RWPE2 (cell line): ENCODE data around the gene SPIN1.

Experiments used
- ATAC-seq: fragments of 200-7000 bp; cut with Tn5 transposase; 3 replicates; pipeline ENCODE4 v1.9.1; 2021; ENCODE audit warnings: low read depth
- DNase-seq: peaks from one replicate; pipeline ENCODE4 v3.0.0-alpha.2; 2020; ENCODE audit warnings: low spot score
- H3K27ac ChIP-seq: fragments of 450-650 bp; 2 replicates; pipeline ENCODE4 v1.5.1; 2017; ENCODE audit warnings: mild to moderate bottlenecking; ENCODE audit not compliant: poor library complexity, severe bottlenecking
- H3K27me3 ChIP-seq: fragments of 250-450 bp; sonication (Bioruptor Pico); 2 replicates; pipeline ENCODE4 v1.5.1; 2021; ENCODE audit warnings: mild to moderate bottlenecking, moderate library complexity; ENCODE audit not compliant: insufficient read depth, poor library complexity, severe bottlenecking
- H3K36me3 ChIP-seq: fragments of 250-450 bp; sonication (Bioruptor Pico); 2 replicates; pipeline ENCODE4 v1.5.1; 2020; ENCODE audit warnings: low read depth, mild to moderate bottlenecking, moderate library complexity
- H3K4me1 ChIP-seq: fragments of 250-450 bp; sonication (Bioruptor Pico); 2 replicates; pipeline ENCODE4 v1.5.1; 2021; ENCODE audit warnings: mild to moderate bottlenecking, moderate library complexity; ENCODE audit not compliant: insufficient read depth, poor library complexity, severe bottlenecking
- H3K4me3 ChIP-seq: fragments of 250-450 bp; sonication (Bioruptor Pico); 2 replicates; pipeline ENCODE4 v1.5.1; 2021; ENCODE audit warnings: mild to moderate bottlenecking, moderate library complexity; ENCODE audit not compliant: severe bottlenecking
- H3K9me3 ChIP-seq: fragments of 250-450 bp; sonication (Bioruptor Pico); 2 replicates; pipeline ENCODE4 v1.5.1; 2021; ENCODE audit warnings: mild to moderate bottlenecking, moderate library complexity; ENCODE audit not compliant: severe bottlenecking
- CTCF ChIP-seq: fragments of 450-650 bp; IDR thresholded peaks from one replicate; pipeline ENCODE4 v1.5.1; 2017; ENCODE audit warnings: mild to moderate bottlenecking, moderate library complexity; ENCODE audit not compliant: poor library complexity, severe bottlenecking

Gene SPIN1

GRCh38 chr9:88399966-88400365 lies 11.7 kb downstream of the SPIN1 start:
- peaks cover 33% of the 10 kb centered on the region for H3K36me3 ChIP-seq
- H3K9me3 ChIP-seq: no peaks in the 10 kb centered on the region
- no peak overlapping the region for H3K4me3 ChIP-seq
- ATAC-seq (peak; percentile 96), DNase-seq (no peak)
- no peaks in the 10 kb centered on the region for H3K27me3 ChIP-seq
- peaks cover 26% of the 10 kb centered on the region for H3K4me1 ChIP-seq
- no peak for TF ChIP-seq CTCF
- H3K27ac ChIP-seq: peak overlapping the region; percentile 72

DNA sequence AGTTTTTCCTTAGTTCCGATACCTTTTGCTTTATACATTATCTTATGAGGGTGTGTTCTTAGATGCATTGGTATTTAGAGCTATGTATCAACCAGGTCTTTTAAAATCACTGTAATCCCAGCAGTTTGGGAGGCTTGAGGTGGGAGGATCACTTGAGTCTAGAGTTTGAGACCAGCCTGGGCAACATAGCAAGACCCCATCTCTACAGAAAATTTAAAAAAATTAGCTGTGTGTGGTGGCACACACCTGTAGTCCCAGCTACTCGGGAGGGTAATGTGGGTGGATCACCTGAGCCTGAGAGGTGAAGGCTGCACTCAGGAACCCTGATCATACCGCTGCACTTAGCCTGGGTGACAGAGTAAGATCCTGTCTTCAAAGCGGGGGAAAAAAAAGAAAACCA lies 15.1 kb downstream of the SPIN1 start:
- no peaks in the 10 kb centered on the region for H3K27me3 ChIP-seq
- no peak overlapping the region for H3K4me3 ChIP-seq
- H3K27ac ChIP-seq: no peak overlapping the region
- no peaks in the 10 kb centered on the region for H3K9me3 ChIP-seq
- TF ChIP-seq CTCF: no peak
- peaks cover 22% of the 10 kb centered on the region for H3K4me1 ChIP-seq
- H3K36me3 ChIP-seq: peaks cover 24% of the 10 kb centered on the region
- DNase-seq (no peak), ATAC-seq (no peak)

GRCh38 chr9:88406051-88406450 lies 17.8 kb downstream of the SPIN1 start:
- Histone ChIP-seq H3K4me1 (no peaks in the 10 kb centered on the region), H3K27ac (no peak overlapping the region), H3K27me3 (no peaks in the 10 kb centered on the region), H3K36me3 (peaks cover 21% of the 10 kb centered on the region), H3K9me3 (no peaks in the 10 kb centered on the region), H3K4me3 (no peak overlapping the region)
- ATAC-seq (no peak), DNase-seq (no peak)
- TF ChIP-seq CTCF: no peak

DNA sequence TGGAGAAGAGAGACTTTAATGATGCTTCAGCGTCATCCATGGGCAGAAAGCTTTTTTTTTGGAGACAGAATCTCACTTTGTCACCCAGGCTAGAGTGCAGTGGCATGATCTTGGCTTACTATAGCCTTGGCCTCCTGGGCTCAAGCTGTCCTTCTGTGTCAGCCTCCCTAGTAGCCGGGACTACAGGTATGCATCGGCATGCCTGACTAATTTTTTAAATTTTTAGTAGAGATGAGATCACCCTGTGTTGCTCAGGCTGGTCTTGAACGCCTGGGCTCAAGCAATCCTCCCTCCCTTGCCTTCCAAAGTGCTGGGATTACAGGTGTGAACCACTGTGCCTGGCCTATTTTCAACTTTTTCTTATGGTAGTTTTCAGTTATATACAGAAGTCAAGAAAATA lies 23.2 kb downstream of the SPIN1 start:
- no peak overlapping the region for H3K4me3 ChIP-seq

More for the DNA sequence above, 23.2 kb downstream of the SPIN1 start:
- no peak for ATAC-seq
- DNase-seq: no peak
- Histone ChIP-seq H3K36me3 (peaks cover 38% of the 10 kb centered on the region), H3K27ac (no peak overlapping the region), H3K4me1 (no peaks in the 10 kb centered on the region), H3K9me3 (peaks cover 14% of the 10 kb centered on the region), H3K27me3 (no peaks in the 10 kb centered on the region)
- TF ChIP-seq CTCF: no peak
